Cardiac fibroblast (primary cell): ENCODE results near the gene SYNE2.
"Not testable (repeated sequence)": the region's sequence is repeated elsewhere in the genome, so short reads cannot be mapped to it uniquely, and the experiment has no call there.

Experiments used
- DNase-seq, 2 donors: peaks; one replicate each; pipeline versions ENCODE4 v3.0.0 to v3.0.0-alpha.2; 2010; ENCODE audit warnings: low read depth in 2 of 2
- H3K4me3 ChIP-seq, 2 donors: replicated peaks in 1 of 2; 1 replicate in 1 of 2; 2 replicates in 1 of 2; pipeline ENCODE4 v1.5.1; 2011; ENCODE audit warnings: low read depth in 2 of 2, low read length in 2 of 2, mild to moderate bottlenecking in 2 of 2, moderate library complexity in 1 of 2
- TF ChIP-seq, protein P1 (sequence below): IDR thresholded peaks from one replicate; pipeline ENCODE4 v1.5.1; 2011; ENCODE audit warnings: low read depth, mild to moderate bottlenecking, low read length, inconsistent platforms

Gene SYNE2

DNA sequence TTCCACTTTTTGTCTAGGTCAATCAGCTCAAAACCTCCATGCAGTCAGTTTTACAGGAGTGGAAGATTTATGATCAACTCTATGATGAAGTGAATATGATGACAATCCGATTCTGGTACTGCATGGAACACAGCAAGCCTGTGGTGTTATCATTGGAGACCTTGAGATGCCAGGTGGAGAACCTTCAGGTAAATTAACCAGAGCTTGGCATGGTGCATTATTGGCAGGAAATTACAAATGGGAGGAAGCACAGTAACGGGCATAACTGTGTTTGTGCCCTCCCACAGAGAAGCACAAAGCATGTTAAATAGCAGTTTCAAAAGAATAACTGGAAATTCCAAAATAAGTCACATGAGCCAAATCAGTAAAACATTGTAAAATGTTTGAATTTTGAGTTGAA, 305.8 kb downstream of the SYNE2 start:
- DNase-seq, result no peak
- H3K4me3 ChIP-seq, result no peak overlapping the region
- TF ChIP-seq, protein P1, sequence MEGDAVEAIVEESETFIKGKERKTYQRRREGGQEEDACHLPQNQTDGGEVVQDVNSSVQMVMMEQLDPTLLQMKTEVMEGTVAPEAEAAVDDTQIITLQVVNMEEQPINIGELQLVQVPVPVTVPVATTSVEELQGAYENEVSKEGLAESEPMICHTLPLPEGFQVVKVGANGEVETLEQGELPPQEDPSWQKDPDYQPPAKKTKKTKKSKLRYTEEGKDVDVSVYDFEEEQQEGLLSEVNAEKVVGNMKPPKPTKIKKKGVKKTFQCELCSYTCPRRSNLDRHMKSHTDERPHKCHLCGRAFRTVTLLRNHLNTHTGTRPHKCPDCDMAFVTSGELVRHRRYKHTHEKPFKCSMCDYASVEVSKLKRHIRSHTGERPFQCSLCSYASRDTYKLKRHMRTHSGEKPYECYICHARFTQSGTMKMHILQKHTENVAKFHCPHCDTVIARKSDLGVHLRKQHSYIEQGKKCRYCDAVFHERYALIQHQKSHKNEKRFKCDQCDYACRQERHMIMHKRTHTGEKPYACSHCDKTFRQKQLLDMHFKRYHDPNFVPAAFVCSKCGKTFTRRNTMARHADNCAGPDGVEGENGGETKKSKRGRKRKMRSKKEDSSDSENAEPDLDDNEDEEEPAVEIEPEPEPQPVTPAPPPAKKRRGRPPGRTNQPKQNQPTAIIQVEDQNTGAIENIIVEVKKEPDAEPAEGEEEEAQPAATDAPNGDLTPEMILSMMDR, result no peak

DNA sequence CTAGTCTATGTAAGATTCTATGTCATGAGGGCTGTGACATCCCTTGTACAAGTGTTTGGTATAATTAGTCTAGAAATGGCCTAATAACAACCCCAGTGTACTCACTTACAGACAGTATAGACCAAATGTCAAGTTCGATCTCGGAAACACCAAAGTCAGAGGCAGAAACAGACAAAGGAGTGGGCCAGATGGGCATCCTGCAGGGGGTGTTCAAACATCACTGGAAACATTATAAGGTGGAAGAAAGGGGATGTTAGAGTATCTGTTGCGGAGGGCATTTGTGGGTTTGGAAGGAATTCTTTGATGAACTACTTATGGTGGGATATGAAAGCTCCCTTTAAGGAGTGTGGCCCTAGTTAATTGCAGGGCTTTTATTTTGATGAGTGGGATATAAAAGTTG, 306.8 kb downstream of the SYNE2 start:
- no peak overlapping the region for H3K4me3 ChIP-seq
- TF ChIP-seq, protein P1, result no peak
- no peak for DNase-seq

DNA sequence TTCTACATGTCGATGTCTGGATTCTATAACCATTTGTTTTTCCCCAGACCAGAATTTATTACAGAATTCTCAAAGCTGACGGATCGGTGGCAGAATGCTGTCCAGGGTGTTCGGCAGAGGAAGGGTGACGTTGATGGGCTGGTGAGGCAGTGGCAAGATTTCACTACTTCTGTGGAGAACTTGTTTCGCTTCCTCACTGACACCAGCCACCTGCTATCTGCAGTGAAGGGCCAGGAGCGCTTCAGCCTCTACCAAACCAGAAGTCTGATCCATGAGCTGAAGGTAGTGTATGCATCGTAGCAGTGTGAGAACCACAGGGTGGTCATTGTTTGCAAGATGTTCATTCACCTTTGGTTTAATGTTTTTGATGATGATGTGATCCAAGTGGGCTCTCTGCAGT, 317.4 kb downstream of the SYNE2 start:
- DNase-seq, result no peak
- no peak overlapping the region for H3K4me3 ChIP-seq
- TF ChIP-seq, protein P1, result no peak

DNA sequence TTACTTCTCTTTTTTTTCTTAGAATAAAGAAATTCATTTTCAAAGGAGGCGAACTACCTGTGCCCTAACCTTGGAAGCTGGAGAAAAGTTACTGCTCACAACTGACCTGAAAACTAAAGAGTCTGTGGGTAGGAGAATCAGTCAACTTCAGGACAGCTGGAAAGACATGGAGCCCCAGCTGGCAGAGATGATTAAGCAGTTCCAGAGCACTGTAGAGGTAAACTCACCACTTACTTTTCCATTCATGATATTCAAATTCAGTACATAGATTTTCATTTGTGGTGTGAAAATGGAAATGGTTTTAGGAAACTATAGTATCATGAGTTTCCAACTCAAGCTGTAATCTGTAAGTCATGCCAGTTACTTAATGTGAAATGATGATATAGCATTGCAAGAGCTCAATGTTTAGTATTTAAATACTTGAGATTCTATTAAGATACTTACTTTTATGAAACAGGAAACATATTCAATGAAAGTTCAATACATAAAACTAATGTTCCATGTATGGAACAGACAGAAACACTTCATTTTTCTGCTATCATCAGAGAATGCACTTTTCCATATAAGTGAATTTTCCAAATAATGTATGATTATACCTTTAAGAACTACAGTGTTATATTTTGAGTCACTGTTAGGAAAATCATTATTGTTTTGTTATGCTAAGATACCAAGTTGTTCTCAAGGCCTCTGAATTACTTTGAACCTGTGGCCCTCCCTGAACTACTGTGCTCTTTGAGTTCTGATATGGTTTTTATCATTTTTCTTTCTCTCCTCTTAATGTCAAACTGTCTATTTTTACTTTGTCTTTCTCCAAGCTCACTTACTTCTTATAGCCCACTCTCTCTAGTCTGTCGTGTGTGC, 322.3 kb downstream of the SYNE2 start:
- TF ChIP-seq, protein P1, result no peak
- no peak for DNase-seq
- H3K4me3 ChIP-seq, result no peak overlapping the region

DNA sequence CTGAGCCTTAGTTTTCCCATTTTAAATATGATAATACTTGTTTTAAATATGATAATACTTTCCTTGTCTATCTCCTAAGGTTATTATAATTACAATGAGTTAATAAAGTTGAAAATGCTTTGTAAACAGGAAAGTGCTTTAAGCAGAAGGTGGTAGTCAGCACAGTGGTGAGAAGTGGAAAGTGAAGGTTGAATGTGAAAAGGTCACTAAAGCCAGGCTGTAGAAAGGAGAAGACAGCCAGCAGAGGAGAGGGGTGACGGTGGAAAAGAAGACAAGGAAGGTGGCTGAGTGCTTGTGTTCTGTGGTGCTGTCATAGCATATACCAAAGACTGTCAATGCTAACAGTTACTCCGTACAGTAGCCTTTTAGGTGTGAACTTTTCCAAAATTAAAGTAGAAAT, 323.5 kb downstream of the SYNE2 start:
- TF ChIP-seq, protein P1, result no peak
- H3K4me3 ChIP-seq, result no peak overlapping the region
- DNase-seq, result no peak

DNA sequence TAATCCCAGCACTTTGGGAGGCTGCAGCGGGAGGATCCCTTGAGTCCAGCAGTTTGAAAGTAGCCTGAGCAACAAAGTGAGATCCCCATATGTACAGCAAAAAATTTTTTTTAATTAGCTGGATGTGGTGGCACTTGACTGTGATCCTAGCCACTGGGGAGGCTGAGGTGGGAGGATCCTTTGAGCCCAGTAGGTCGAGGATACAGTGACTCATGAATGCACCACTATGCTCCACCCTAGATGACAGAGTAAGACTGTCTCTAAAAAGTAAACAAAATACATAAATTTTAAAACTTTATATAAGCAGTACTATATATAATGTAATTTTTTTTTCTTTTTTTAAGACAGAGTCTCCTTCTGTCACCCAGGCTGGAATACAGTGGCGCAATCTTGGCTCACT, 326.0 kb downstream of the SYNE2 start:
- H3K4me3 ChIP-seq, result no peak overlapping the region
- DNase-seq, result no peak
- TF ChIP-seq, protein P1, result no peak

DNA sequence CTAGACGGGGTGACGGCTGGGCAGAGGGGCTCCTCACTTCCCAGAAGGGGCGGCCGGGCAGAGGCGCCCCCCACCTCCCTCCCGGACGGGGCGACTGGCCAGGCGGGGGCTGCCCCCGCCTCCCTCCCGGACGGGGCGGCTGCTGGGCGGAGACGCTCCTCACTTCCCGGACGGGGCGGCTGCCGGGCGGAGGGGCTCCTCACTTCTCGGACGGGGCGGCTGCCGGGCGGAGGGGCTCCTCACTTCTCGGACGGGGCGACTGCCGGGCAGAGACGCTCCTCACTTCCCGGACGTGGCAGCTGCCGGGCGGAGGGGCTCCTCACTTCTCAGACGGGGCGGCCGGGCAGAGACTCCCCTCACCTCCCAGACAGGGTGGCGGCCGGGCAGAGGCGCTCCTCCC, 330.1 kb downstream of the SYNE2 start:
- not testable (repeated sequence) for H3K4me3 ChIP-seq, DNase-seq
